Uterus (tissue), 4 donors: Measurements from ENCODE around the gene RALA. TPM values are rescaled to one million over a fixed set of nuclear protein-coding genes. Genes with fewer than 3 reads are reported as not detected.

ENCODE experiments used
- DNase-seq, 2 donors: peaks; one replicate each; pipeline ENCODE4 v3.0.0-alpha.2; 2019 to 2020
- H3K27ac ChIP-seq, 2 donors: fragments of 200-600 bp; sonication (generic); 1 replicate in 1 of 2; 2 replicates in 1 of 2; pipeline ENCODE4 v1.5.1; 2016 to 2018
- H3K27me3 ChIP-seq, 2 donors: fragments of 200-600 bp; sonication (generic); one replicate each; pipeline ENCODE4 v1.5.1; 2018 to 2019; ENCODE audit warnings: control low read depth in 1 of 2
- H3K36me3 ChIP-seq, 2 donors: fragments of 200-600 bp; sonication (generic); one replicate each; pipeline ENCODE4 v1.5.1; 2019; ENCODE audit warnings: control low read depth in 1 of 2
- H3K4me1 ChIP-seq, 2 donors: fragments of 200-600 bp; sonication (generic); one replicate each; pipeline ENCODE4 v1.5.1; 2018 to 2019; ENCODE audit warnings: control low read depth in 1 of 2
- H3K4me3 ChIP-seq, 2 donors: fragments of 200-600 bp; sonication (generic); 1 replicate in 1 of 2; 2 replicates in 1 of 2; pipeline ENCODE4 v1.5.1; 2018 to 2019; ENCODE audit warnings: mild to moderate bottlenecking in 1 of 2
- H3K9me3 ChIP-seq, 2 donors: fragments of 200-600 bp; sonication (generic); one replicate each; pipeline ENCODE4 v1.5.1; 2019; ENCODE audit warnings: control low read depth in 1 of 2
- POLR2A ChIP-seq, 2 donors: fragments of 450-650 bp; IDR thresholded peaks; one replicate each; pipeline ENCODE4 v1.6.1; 2016; ENCODE audit warnings: antibody characterized with exemption in 2 of 2, mild to moderate bottlenecking in 1 of 2, moderate library complexity in 1 of 2
- intact Hi-C: fragments of 100-400 bp; cut with DNase I; formaldehyde crosslinking; loops from one replicate; pipeline ENCODE4 v1.15.1; 2023; ENCODE audit warnings: low total_unique reads
- total RNA-seq, 4 donors: library from RNA; depleted of rRNA in 3 of 4; stranded (reverse); fragments of >200 nt in 3 of 4; gene quantifications; one replicate each; pipeline versions ENCODE4 v1.1.0 to v1.2.4, GENCODE V29; 2014 to 2023
- TF ChIP-seq, protein P1 (sequence below), 4 experiments: fragments of 200-600 bp in 2 of 4; fragments of 450-650 bp in 2 of 4; sonication (generic) in 2 of 4; IDR thresholded peaks; one replicate each; pipeline ENCODE4 v1.5.1; 2016 to 2019; ENCODE audit warnings: antibody characterized with exemption in 4 of 4, mild to moderate bottlenecking in 2 of 4, moderate library complexity in 1 of 4
- donor health status: DM: yes; HTN: yes; CAD: no.

The RALA gene
- total RNA-seq, 4 donors from 2014 or later: 7.4 to 31.1 (median 17.6) TPM

GRCh38 chr7:39697483-39697882 is 74.1 kb downstream of the RALA start:
- H3K4me3 ChIP-seq: no peak overlapping the region
- no peaks in the 10 kb centered on the region for H3K36me3 ChIP-seq
- no peaks in the 10 kb centered on the region for H3K27me3 ChIP-seq
- H3K27ac ChIP-seq: peak overlapping the region in 1 of 2 donors; percentile 60
- no peaks in the 10 kb centered on the region for H3K4me1 ChIP-seq
- no peaks in the 10 kb centered on the region for H3K9me3 ChIP-seq
- intact Hi-C loops: no loop called here
- TF ChIP-seq, protein P1, sequence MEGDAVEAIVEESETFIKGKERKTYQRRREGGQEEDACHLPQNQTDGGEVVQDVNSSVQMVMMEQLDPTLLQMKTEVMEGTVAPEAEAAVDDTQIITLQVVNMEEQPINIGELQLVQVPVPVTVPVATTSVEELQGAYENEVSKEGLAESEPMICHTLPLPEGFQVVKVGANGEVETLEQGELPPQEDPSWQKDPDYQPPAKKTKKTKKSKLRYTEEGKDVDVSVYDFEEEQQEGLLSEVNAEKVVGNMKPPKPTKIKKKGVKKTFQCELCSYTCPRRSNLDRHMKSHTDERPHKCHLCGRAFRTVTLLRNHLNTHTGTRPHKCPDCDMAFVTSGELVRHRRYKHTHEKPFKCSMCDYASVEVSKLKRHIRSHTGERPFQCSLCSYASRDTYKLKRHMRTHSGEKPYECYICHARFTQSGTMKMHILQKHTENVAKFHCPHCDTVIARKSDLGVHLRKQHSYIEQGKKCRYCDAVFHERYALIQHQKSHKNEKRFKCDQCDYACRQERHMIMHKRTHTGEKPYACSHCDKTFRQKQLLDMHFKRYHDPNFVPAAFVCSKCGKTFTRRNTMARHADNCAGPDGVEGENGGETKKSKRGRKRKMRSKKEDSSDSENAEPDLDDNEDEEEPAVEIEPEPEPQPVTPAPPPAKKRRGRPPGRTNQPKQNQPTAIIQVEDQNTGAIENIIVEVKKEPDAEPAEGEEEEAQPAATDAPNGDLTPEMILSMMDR (IDR thresholded peaks at IDR 0.05): no peak
- no peak for TF ChIP-seq POLR2A (IDR thresholded peaks at IDR 0.05)
- no peak for DNase-seq

- intact Hi-C loops: no loop called here
- no peak for DNase-seq
- Histone ChIP-seq H3K9me3 (no peaks in the 10 kb centered on the region), H3K27ac (no peak overlapping the region), H3K4me1 (no peaks in the 10 kb centered on the region), H3K4me3 (no peak overlapping the region), H3K36me3 (no peaks in the 10 kb centered on the region), H3K27me3 (no peaks in the 10 kb centered on the region)
- TF ChIP-seq, protein P1 (IDR thresholded peaks at IDR 0.05): no peak
- no peak for TF ChIP-seq POLR2A (IDR thresholded peaks at IDR 0.05)
These were observed 76.8 kb downstream of the RALA start for GRCh38 chr7:39700165-39700564.

GRCh38 chr7:39700932-39701331 is 77.6 kb downstream of the RALA start:
- Histone ChIP-seq H3K36me3 (no peaks in the 10 kb centered on the region), H3K4me3 (no peak overlapping the region), H3K9me3 (no peaks in the 10 kb centered on the region), H3K4me1 (no peaks in the 10 kb centered on the region), H3K27ac (no peak overlapping the region), H3K27me3 (no peaks in the 10 kb centered on the region)
- DNase-seq: no peak
- intact Hi-C loops: no loop called here
- TF ChIP-seq, protein P1 (IDR thresholded peaks at IDR 0.05): no peak
- no peak for TF ChIP-seq POLR2A (IDR thresholded peaks at IDR 0.05)

DNA sequence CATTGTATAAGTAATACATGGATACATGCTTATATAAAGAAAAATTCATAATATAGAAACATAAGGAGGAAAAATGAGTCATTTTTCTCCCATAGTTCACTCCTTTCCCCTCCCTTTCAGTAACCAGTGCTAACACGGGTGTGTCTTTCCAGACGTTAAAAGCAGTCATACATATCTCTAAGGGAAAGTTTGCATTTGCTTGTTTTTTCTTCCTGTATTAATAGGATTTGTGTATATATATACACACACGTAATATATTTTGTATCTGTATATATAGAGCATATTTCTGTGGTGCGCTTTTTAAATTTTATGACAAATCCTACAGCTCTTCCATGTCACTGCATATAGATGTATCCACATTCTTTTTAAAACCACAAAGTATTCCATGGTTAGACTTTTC is 78.8 kb downstream of the RALA start:
- H3K27ac ChIP-seq: no peak overlapping the region
- intact Hi-C loops: no loop called here

GRCh38 chr7:39703144-39703543 is 79.8 kb downstream of the RALA start:
- Histone ChIP-seq H3K4me3 (no peak overlapping the region), H3K4me1 (no peaks in the 10 kb centered on the region), H3K36me3 (no peaks in the 10 kb centered on the region), H3K9me3 (no peaks in the 10 kb centered on the region), H3K27me3 (no peaks in the 10 kb centered on the region), H3K27ac (no peak overlapping the region)
- no peak for DNase-seq
- intact Hi-C loops: no loop called here
- TF ChIP-seq POLR2A (IDR thresholded peaks at IDR 0.05): no peak
- TF ChIP-seq, protein P1 (IDR thresholded peaks at IDR 0.05): no peak

More for the DNA sequence above, 78.8 kb downstream of the RALA start:
- Histone ChIP-seq H3K9me3 (no peaks in the 10 kb centered on the region), H3K36me3 (no peaks in the 10 kb centered on the region), H3K4me1 (no peaks in the 10 kb centered on the region), H3K27me3 (no peaks in the 10 kb centered on the region), H3K4me3 (no peak overlapping the region)
- no peak for TF ChIP-seq POLR2A (IDR thresholded peaks at IDR 0.05)
- TF ChIP-seq, protein P1 (IDR thresholded peaks at IDR 0.05): no peak
- DNase-seq: no peak
